ENCODE measurements around the gene CROCC2.

CROCC2 gene

GRCh38 chr2:240875228-240876034 is 30.7 kb upstream of the CROCC2 start:
- in situ Hi-C loops (cut with MboI; ENCODE audit: low sequenced_read_pairs), result no loop called here

GRCh38 chr2:240876035-240876474 is 30.1 kb upstream of the CROCC2 start:
- in situ Hi-C loops (cut with MboI; ENCODE audit: low sequenced_read_pairs), result no loop called here

- in situ Hi-C loops (cut with MboI; ENCODE audit: low sequenced_read_pairs), result no loop called here
These were observed 29.5 kb upstream of the CROCC2 start for GRCh38 chr2:240876475-240877251.

- in situ Hi-C loops (cut with MboI; ENCODE audit: low sequenced_read_pairs), result no loop called here
These were observed 28.4 kb upstream of the CROCC2 start for GRCh38 chr2:240877460-240878340.

- in situ Hi-C loops (cut with MboI; ENCODE audit: low sequenced_read_pairs), result no loop called here
These were observed 27.7 kb upstream of the CROCC2 start for GRCh38 chr2:240878341-240878936.

- in situ Hi-C loops (cut with MboI; ENCODE audit: low sequenced_read_pairs), result no loop called here
These were observed 27.0 kb upstream of the CROCC2 start for GRCh38 chr2:240879105-240879504.

GRCh38 chr2:240881913-240882312 is 24.2 kb upstream of the CROCC2 start:
- in situ Hi-C loops (cut with MboI; ENCODE audit: low sequenced_read_pairs), result no loop called here

- in situ Hi-C loops (cut with MboI; ENCODE audit: low sequenced_read_pairs), result no loop called here
These were observed 21.9 kb upstream of the CROCC2 start for GRCh38 chr2:240884221-240884620.

GRCh38 chr2:240884745-240885144 is 21.4 kb upstream of the CROCC2 start:
- in situ Hi-C loops (cut with MboI; ENCODE audit: low sequenced_read_pairs), result no loop called here

GRCh38 chr2:240885566-240885965 is 20.6 kb upstream of the CROCC2 start:
- in situ Hi-C loops (cut with MboI; ENCODE audit: low sequenced_read_pairs), result no loop called here

- in situ Hi-C loops (cut with MboI; ENCODE audit: low sequenced_read_pairs), result no loop called here
These were observed 20.0 kb upstream of the CROCC2 start for GRCh38 chr2:240886023-240886565.

GRCh38 chr2:240886678-240887609 is 19.2 kb upstream of the CROCC2 start:
- in situ Hi-C loops (cut with MboI; ENCODE audit: low sequenced_read_pairs), result no loop called here

- in situ Hi-C loops (cut with MboI; ENCODE audit: low sequenced_read_pairs), result no loop called here
These were observed 18.5 kb upstream of the CROCC2 start for GRCh38 chr2:240887631-240888030.

GRCh38 chr2:240888130-240888889 is 17.8 kb upstream of the CROCC2 start:
- in situ Hi-C loops (cut with MboI; ENCODE audit: low sequenced_read_pairs), result no loop called here

GRCh38 chr2:240888890-240889573 is 17.1 kb upstream of the CROCC2 start:
- in situ Hi-C loops (cut with MboI; ENCODE audit: low sequenced_read_pairs), result no loop called here

- in situ Hi-C loops (cut with MboI; ENCODE audit: low sequenced_read_pairs), result no loop called here
These were observed 16.3 kb upstream of the CROCC2 start for GRCh38 chr2:240889601-240890560.

- in situ Hi-C loops (cut with MboI; ENCODE audit: low sequenced_read_pairs), result no loop called here
These were observed 15.4 kb upstream of the CROCC2 start for GRCh38 chr2:240890691-240891090.
